Glomerular visceral epithelial cell (primary cell): ENCODE results near the gene DOCK3.
"Not testable (repeated sequence)": the region's sequence is repeated elsewhere in the genome, so short reads cannot be mapped to it uniquely, and the experiment has no call there.

Source experiments
- DNase-seq: peaks from one replicate; pipeline ENCODE4 v3.0.0-alpha.2; 2016; ENCODE audit errors: extremely low spot score

The DOCK3 gene

GRCh38 chr3:51099794-51100535, 425.2 kb downstream of the DOCK3 start:
- peak; percentile 49 for DNase-seq

GRCh38 chr3:51100536-51100851, 425.8 kb downstream of the DOCK3 start:
- no peak for DNase-seq

DNA sequence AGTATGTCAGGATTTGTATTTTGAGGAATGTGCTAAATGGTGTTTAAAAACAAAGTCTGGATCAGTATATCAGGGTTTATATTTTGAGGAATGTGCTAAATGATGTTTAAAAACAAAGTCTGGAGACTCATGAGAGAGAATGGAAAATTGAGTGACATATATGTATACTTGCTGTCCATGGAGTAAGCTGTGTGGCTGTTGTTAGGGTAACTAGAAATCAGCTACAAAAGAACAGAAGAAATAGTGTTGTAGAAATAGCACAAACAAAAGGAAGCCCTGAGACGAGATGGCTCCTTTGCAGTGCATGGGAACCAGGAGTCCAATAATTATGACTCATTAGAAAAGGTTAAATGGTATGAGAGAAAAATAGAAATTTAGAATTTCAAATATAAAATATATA, 427.7 kb downstream of the DOCK3 start:
- no peak for DNase-seq

- DNase-seq: no peak
Measured at GRCh38 chr3:51106242-51106876, 431.6 kb downstream of the DOCK3 start.

- DNase-seq: no peak
Measured at GRCh38 chr3:51110586-51110985, 435.9 kb downstream of the DOCK3 start.

DNA sequence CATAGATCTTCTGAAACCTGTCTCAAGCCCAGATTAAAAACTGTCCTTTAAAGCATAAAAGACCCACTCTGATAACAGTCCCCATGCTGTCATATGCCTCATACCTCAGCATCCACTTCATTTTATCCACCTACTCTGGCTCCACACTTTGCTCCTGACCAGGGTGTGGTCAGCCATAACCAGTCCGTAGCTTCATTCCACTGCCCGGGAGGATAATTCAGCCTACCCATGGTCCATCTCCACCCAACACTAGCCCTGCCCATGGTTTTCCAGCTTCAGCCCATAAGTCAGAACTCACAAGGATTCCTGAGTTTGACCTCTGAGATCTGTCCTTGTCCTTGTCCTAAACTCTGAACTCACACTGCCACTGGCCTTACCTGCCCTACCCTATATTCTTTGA, 448.2 kb downstream of the DOCK3 start:
- no peak for DNase-seq

DNA sequence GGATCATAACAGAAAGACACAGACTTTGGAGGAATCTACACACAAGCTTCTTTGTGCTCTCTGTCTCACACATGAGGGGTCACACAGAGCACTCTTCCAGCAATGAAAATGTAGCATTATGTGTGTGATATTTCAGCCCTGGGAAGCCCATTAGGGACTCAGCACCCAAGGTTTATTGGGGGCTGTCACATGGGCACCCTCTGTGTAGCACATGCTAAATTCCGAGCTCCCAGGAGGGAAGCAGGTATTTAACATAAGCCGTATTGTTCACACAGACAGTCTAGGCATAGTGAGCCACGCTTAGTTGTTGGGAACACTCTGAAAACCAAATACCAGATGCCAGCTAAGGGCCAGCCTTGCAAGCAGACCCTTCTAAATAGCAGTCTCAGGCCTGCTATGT, 448.8 kb downstream of the DOCK3 start:
- no peak for DNase-seq

DNA sequence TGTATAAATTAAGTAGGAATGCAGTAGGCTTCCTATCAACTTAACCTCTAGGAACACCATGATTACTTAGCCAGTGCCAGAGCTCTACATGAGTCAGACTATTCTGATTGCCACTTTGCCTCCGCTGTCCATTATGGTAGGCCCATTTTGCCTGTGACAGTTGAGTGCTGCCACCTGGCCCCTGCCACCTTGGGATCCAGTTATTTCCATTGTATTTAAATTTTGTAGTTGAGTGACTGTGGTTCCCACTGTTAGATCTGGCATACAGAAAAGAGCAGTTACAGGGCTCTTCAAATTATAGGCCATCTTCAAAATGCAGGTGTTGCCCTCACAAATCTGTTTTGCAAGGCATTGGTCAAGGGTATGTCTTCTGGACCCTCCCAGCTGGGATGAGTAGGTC, 456.9 kb downstream of the DOCK3 start:
- DNase-seq: not testable (repeated sequence)

GRCh38 chr3:51137715-51138114, 463.0 kb downstream of the DOCK3 start:
- no peak for DNase-seq

DNA sequence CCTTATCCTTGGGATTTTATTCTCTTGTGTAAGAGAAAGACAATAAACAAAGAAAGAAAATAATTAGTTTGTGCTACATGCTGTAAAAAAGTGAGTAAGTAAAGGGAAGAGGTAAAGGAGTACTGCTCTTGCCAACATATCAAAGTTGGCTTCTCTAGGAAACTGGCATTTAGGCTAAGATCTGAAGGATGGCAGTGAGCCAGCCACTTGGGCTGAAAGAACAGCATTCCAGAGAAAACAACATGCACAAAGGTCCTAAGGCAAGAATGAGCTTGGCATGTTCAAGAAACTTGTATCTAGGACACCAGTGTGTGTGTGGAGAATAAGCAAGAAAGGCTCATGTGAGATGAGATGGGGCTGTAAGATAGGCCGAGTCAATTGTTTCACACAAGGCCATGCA, 464.9 kb downstream of the DOCK3 start:
- DNase-seq: no peak

GRCh38 chr3:51141573-51141972, 466.8 kb downstream of the DOCK3 start:
- DNase-seq: no peak

- no peak for DNase-seq
Measured at GRCh38 chr3:51145811-51146585, 471.3 kb downstream of the DOCK3 start.

GRCh38 chr3:51146781-51147180, 472.1 kb downstream of the DOCK3 start:
- no peak for DNase-seq

DNA sequence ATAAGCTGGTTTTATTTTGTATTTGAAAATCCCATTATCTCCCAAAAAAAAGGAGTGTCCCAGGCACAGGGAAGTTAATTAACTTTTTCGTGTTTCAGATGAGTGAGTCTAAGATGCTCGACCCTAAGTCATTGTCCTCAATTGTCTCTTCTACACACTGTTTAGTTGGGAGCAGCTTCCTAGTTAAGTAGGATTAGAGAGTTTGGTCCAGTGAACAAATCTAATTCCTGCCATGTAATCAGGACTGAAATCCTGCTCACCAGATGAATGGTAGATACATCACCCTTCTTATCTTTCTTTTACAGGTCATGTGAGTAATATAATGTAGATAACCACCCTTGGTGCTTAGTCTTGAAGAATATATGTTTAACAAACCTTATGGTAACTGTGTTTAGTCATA, 481.4 kb downstream of the DOCK3 start:
- no peak for DNase-seq

- DNase-seq: no peak
Measured at GRCh38 chr3:51163051-51163450, 488.3 kb downstream of the DOCK3 start.

- DNase-seq: no peak
Measured at GRCh38 chr3:51173518-51174271, 499.0 kb downstream of the DOCK3 start.

GRCh38 chr3:51176923-51177322, 502.2 kb downstream of the DOCK3 start:
- no peak for DNase-seq

DNA sequence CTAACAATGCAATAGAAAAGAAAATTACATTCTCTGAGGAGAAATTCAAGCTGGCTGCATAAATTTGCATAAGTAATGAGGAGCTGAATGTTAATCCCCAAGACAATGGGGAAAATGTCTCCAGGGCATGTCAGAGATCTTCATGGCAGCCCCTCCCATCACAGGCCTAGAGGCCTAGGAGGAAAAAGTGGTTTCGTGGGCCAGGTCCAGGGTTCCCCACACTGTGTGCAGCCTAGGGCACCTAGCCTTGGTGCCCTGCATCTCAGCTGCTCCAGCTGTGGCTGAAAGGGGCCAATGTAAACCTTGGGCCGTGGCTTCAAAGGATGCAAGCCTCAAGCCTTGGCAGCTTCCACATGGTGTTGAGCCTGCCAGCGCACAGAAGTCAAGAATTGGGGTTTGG, 511.7 kb downstream of the DOCK3 start:
- DNase-seq: not testable (repeated sequence)

GRCh38 chr3:51190199-51190598, 515.5 kb downstream of the DOCK3 start:
- no peak for DNase-seq

- DNase-seq: no peak
Measured at GRCh38 chr3:51190827-51191226, 516.1 kb downstream of the DOCK3 start.

DNA sequence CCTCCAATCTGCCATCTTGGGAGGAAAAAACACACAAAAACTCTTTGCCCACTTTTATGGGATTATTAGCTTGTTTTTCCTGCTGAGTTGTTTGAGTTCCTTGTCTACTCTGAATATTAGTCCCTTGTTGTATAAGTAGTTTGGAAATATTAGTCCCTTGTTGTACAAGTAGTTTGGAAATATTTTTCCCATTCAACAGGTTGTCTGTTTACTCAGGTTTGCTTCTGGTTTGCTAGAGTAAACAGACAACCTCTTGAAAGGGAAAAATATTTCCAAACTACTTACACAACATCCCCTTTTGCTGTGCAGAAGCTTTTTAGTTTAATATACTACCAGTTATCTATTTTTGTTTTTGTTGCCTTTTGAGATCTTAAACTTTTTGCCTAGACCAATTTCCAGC, 517.0 kb downstream of the DOCK3 start:
- DNase-seq: no peak

GRCh38 chr3:51198477-51198876, 523.8 kb downstream of the DOCK3 start:
- no peak for DNase-seq
